OCI-LY7 (cell line): ENCODE data around the gene CLDN20.

Source experiments
- CTCF ChIP-seq: fragments of 200-600 bp; sonication (generic); conservative IDR thresholded peaks from 2 replicates; pipeline ENCODE4 v1.5.1; 2014; ENCODE audit warnings: mild to moderate bottlenecking, antibody characterized with exemption, low read length, moderate library complexity, mixed read lengths
- EZH2phosphoT487 ChIP-seq: fragments of 200-600 bp; sonication (generic); IDR thresholded peaks from 2 replicates; pipeline ENCODE4 v1.6.1; 2018; ENCODE audit warnings: low read depth, borderline replicate concordance, mild to moderate bottlenecking, mixed run types, antibody characterized with exemption, low read length, moderate library complexity, mixed read lengths

GRCh38 chr6:155311086-155311485 lies 47.3 kb downstream of the CLDN20 start:
- TF ChIP-seq CTCF (no peak), EZH2phosphoT487 (no peak)
